ENCODE data around the gene CD55. TPM values are rescaled to one million over a fixed set of nuclear protein-coding genes. Genes with fewer than 3 reads are reported as not detected.

CD55 gene
- total RNA-seq, 4 donors from 2014 or later = 8.0 to 75.4 (median 40.1) TPM

- WGBS, 2 donors (ENCODE audit: low coverage in 1 of 2) = 88 to 91% methylated on average over 1 to 2 of the region's 2 CpGs
- Histone ChIP-seq H3K4me1 (no peaks in the 10 kb centered on the region), H3K36me3 (peaks cover 0 to 7% (median 0%) of the 10 kb centered on the region in 4 donors), H3K9me3 (no peaks in the 10 kb centered on the region), H3K4me3 (no peak overlapping the region), H3K27me3 (no peaks in the 10 kb centered on the region), H3K27ac (no peak overlapping the region)
- in situ Hi-C loops (cut with MboI; ENCODE audit: low pct_ligation_motif_present in 1 of 4, low pct_unique_long_range_greater_than_20kb in 1 of 4, low sequenced_read_pairs in 3 of 4) = no loop called here
- intact Hi-C loops (cut with DNase I; ENCODE audit: low total_unique reads) = no loop called here
- TF ChIP-seq CTCF (IDR thresholded peaks at IDR 0.05) (no peak), POLR2AphosphoS5 (IDR thresholded peaks at IDR 0.05) (no peak), EP300 (IDR thresholded peaks at IDR 0.05; ENCODE audit: low read depth) (no peak), POLR2A (IDR thresholded peaks at IDR 0.05) (no peak)
- DNase-seq = no peak
These were observed 44.5 kb downstream of the CD55 start for GRCh38 chr1:207366022-207366421.

- in situ Hi-C loops (cut with MboI; ENCODE audit: low pct_ligation_motif_present in 1 of 4, low pct_unique_long_range_greater_than_20kb in 1 of 4, low sequenced_read_pairs in 3 of 4) = no loop called here
- TF ChIP-seq POLR2A (IDR thresholded peaks at IDR 0.05) (no peak), EP300 (IDR thresholded peaks at IDR 0.05; ENCODE audit: low read depth) (no peak), CTCF (IDR thresholded peaks at IDR 0.05) (no peak), POLR2AphosphoS5 (IDR thresholded peaks at IDR 0.05) (no peak)
- intact Hi-C loops (cut with DNase I; ENCODE audit: low total_unique reads) = no loop called here
These were observed 67.2 kb downstream of the CD55 start for GRCh38 chr1:207388721-207389120.

GRCh38 chr1:207389728-207390464 lies 68.4 kb downstream of the CD55 start:
- no peak for TF ChIP-seq POLR2AphosphoS5 (IDR thresholded peaks at IDR 0.05)
- no peak for TF ChIP-seq EP300 (IDR thresholded peaks at IDR 0.05; ENCODE audit: low read depth)
- no peak for TF ChIP-seq POLR2A (IDR thresholded peaks at IDR 0.05)
- TF ChIP-seq CTCF (IDR thresholded peaks at IDR 0.05) = no peak
- H3K9me3 ChIP-seq = peaks cover 0 to 4% of the 10 kb centered on the region in 2 donors
- no peak overlapping the region for H3K27ac ChIP-seq
- no peaks in the 10 kb centered on the region for H3K4me1 ChIP-seq
- intact Hi-C loops (cut with DNase I; ENCODE audit: low total_unique reads) = no loop called here
- no peak for DNase-seq
- H3K27me3 ChIP-seq = no peaks in the 10 kb centered on the region
- no peak overlapping the region for H3K4me3 ChIP-seq
- in situ Hi-C loops (cut with MboI; ENCODE audit: low pct_ligation_motif_present in 1 of 4, low pct_unique_long_range_greater_than_20kb in 1 of 4, low sequenced_read_pairs in 3 of 4) = no loop called here
- WGBS, 2 donors (ENCODE audit: low coverage in 1 of 2) = 20 to 57% methylated on average over 1 of the region's 1 CpG
- no peaks in the 10 kb centered on the region for H3K36me3 ChIP-seq

More at GRCh38 chr1:207388721-207389120, 67.2 kb downstream of the CD55 start:
- DNase-seq = no peak
- Histone ChIP-seq H3K27me3 (no peaks in the 10 kb centered on the region), H3K4me3 (no peak overlapping the region), H3K27ac (no peak overlapping the region), H3K36me3 (no peaks in the 10 kb centered on the region), H3K9me3 (peaks cover 0 to 4% of the 10 kb centered on the region in 2 donors), H3K4me1 (no peaks in the 10 kb centered on the region)

GRCh38 chr1:207393610-207394009 lies 72.1 kb downstream of the CD55 start:
- Histone ChIP-seq H3K27ac (no peak overlapping the region), H3K36me3 (no peaks in the 10 kb centered on the region), H3K27me3 (no peaks in the 10 kb centered on the region), H3K9me3 (no peaks in the 10 kb centered on the region), H3K4me1 (no peaks in the 10 kb centered on the region), H3K4me3 (no peak overlapping the region)
- intact Hi-C loops (cut with DNase I; ENCODE audit: low total_unique reads) = no loop called here
- no peak for TF ChIP-seq POLR2A (IDR thresholded peaks at IDR 0.05)
- no peak for TF ChIP-seq POLR2AphosphoS5 (IDR thresholded peaks at IDR 0.05)
- WGBS, 2 donors (ENCODE audit: low coverage in 1 of 2) = 16 to 56% methylated on average over 3 to 4 of the region's 4 CpGs
- in situ Hi-C loops (cut with MboI; ENCODE audit: low pct_ligation_motif_present in 1 of 4, low pct_unique_long_range_greater_than_20kb in 1 of 4, low sequenced_read_pairs in 3 of 4) = no loop called here
- no peak for DNase-seq

Measured in transverse colon (tissue), 4 donors.